ENCODE measurements around the gene NR2C2. TPM values are rescaled to one million over a fixed set of nuclear protein-coding genes. Genes with fewer than 3 reads are reported as not detected.

The NR2C2 gene
- total RNA-seq, 1 experiment from 2014 or later = 38.5 TPM

DNA sequence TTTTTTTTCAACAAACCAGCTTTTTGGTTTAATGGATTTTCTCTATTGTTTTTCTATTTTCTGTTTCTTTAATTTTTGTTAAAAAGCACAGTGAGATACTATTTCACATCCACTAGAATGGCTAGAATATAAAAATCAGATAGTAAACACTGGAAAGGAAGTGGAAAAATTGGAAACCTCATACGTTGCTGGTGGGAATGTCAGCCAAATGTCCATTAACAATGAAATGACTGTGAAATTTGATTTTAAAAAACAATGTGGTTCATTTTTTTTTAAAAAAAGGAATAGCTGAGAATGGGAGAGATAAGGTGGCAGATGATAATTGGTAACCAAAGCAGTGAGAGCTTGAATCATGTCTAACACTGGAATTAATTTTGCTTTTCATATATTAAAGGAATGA lies 19.9 kb downstream of the NR2C2 start:
- peaks cover 0 to 4% of the 10 kb centered on the region in 2 experiments; a peak in 1 of 5 replicates for H3K9me3 Mint-ChIP-seq
- Histone ChIP-seq H3K23me2 (ENCODE audit: insufficient read length, low read depth, low read length, poor library complexity, severe bottlenecking) (no peaks in the 10 kb centered on the region), H3K18ac (ENCODE audit: insufficient read length, low read depth, low read length) (no peak overlapping the region), H3K56ac (ENCODE audit: insufficient read length, low read depth, low read length) (no peak overlapping the region), H3K14ac (ENCODE audit: insufficient read depth, low read length) (no peak overlapping the region), H3K27me3 (ENCODE audit: insufficient read depth, low read length) (no peaks in the 10 kb centered on the region), H2AFZ (ENCODE audit: low read length) (no peak overlapping the region), H3K4me2 (ENCODE audit: insufficient read depth, insufficient read length, low read length) (no peak overlapping the region), H3K27ac (ENCODE audit: insufficient read length, low read depth, low read length) (no peak overlapping the region), H2BK12ac (ENCODE audit: insufficient read length, low read depth, low read length) (no peak overlapping the region), H4K8ac (replicated peaks; ENCODE audit: insufficient read length, low read depth, low read length) (no peak overlapping the region), H3K9me3 (ENCODE audit: control insufficient read depth, low read depth, low read length) (no peaks in the 10 kb centered on the region), H3K4me1 (ENCODE audit: insufficient read depth, low read length) (no peaks in the 10 kb centered on the region), H3K79me1 (ENCODE audit: insufficient read depth, low read depth, low read length, poor library complexity, severe bottlenecking) (no peaks in the 10 kb centered on the region), H4K20me1 (ENCODE audit: control insufficient read depth, insufficient read depth, insufficient read length) (no peaks in the 10 kb centered on the region), H4K5ac (ENCODE audit: insufficient read length, low read depth, low read length) (no peak overlapping the region), H2BK5ac (ENCODE audit: insufficient read length, low read length) (no peak overlapping the region), H2BK20ac (ENCODE audit: low read depth, low read length, poor library complexity, severe bottlenecking) (no peak overlapping the region), H3K9ac (ENCODE audit: extremely low read depth, insufficient read length, low read length) (no peak overlapping the region), H2AK5ac (ENCODE audit: insufficient read length, low read length) (no peak overlapping the region), H4K91ac (ENCODE audit: insufficient read length, low read depth, low read length) (no peak overlapping the region), H3K4ac (ENCODE audit: low read depth, low read length) (no peak overlapping the region), H3K79me2 (ENCODE audit: insufficient read depth, low read length) (peaks cover 2% of the 10 kb centered on the region; the same call in 1 of the 2 replicates), H3K23ac (ENCODE audit: insufficient read length, low read depth, low read length) (no peak overlapping the region), H2BK120ac (ENCODE audit: low read depth, low read length, poor library complexity, severe bottlenecking) (no peak overlapping the region), H3T11ph (ENCODE audit: low read length) (no peak overlapping the region), H2BK15ac (ENCODE audit: low read depth, low read length) (no peak overlapping the region)
- no CpG with 5 or more reads among the region's 1 CpG for WGBS (ENCODE audit: extremely low coverage, insufficient read length, low lambda C conversion rate)
- H3K36me3 Mint-ChIP-seq (ENCODE audit: insufficient read depth in 1 of 3, low read depth in 3 of 3) = peaks cover 32 to 50% (median 46%) of the 10 kb centered on the region in 3 experiments
- no peak overlapping the region for H3K4me3 Mint-ChIP-seq
- no peak overlapping the region for H3K27ac Mint-ChIP-seq
- H3K4me1 Mint-ChIP-seq = no peaks in the 10 kb centered on the region
- H3K27me3 Mint-ChIP-seq (ENCODE audit: low read depth) = no peaks in the 10 kb centered on the region
- TF ChIP-seq, protein P1, sequence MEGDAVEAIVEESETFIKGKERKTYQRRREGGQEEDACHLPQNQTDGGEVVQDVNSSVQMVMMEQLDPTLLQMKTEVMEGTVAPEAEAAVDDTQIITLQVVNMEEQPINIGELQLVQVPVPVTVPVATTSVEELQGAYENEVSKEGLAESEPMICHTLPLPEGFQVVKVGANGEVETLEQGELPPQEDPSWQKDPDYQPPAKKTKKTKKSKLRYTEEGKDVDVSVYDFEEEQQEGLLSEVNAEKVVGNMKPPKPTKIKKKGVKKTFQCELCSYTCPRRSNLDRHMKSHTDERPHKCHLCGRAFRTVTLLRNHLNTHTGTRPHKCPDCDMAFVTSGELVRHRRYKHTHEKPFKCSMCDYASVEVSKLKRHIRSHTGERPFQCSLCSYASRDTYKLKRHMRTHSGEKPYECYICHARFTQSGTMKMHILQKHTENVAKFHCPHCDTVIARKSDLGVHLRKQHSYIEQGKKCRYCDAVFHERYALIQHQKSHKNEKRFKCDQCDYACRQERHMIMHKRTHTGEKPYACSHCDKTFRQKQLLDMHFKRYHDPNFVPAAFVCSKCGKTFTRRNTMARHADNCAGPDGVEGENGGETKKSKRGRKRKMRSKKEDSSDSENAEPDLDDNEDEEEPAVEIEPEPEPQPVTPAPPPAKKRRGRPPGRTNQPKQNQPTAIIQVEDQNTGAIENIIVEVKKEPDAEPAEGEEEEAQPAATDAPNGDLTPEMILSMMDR (conservative IDR thresholded peaks at IDR 0.05) = no peak
- DNase-seq = no peak

Data from H9 (cell line).